Erythroblast (primary cell): ENCODE results near the gene GLIS1.

ENCODE experiments used
- GATA1 ChIP-seq: IDR thresholded peaks from 2 replicates; pipeline ENCODE4 v1.6.1; 2011; ENCODE audit warnings: low read depth, mild to moderate bottlenecking, control low read depth, low read length, moderate library complexity
- POLR2A ChIP-seq: IDR thresholded peaks from 2 replicates; pipeline ENCODE4 v1.6.1; 2011; ENCODE audit warnings: mild to moderate bottlenecking, low read length

- TF ChIP-seq POLR2A (no peak), GATA1 (no peak)
These were observed 146.4 kb downstream of the GLIS1 start for GRCh38 chr1:53592521-53592982.
